ENCODE measurements around the gene CDHR5. TPM values are rescaled to one million over a fixed set of nuclear protein-coding genes. Genes with fewer than 3 reads are reported as not detected.

Gene CDHR5
- total RNA-seq, 8 experiments from 2014 or later: 0.31 to 1.3 (median 0.51) TPM

DNA sequence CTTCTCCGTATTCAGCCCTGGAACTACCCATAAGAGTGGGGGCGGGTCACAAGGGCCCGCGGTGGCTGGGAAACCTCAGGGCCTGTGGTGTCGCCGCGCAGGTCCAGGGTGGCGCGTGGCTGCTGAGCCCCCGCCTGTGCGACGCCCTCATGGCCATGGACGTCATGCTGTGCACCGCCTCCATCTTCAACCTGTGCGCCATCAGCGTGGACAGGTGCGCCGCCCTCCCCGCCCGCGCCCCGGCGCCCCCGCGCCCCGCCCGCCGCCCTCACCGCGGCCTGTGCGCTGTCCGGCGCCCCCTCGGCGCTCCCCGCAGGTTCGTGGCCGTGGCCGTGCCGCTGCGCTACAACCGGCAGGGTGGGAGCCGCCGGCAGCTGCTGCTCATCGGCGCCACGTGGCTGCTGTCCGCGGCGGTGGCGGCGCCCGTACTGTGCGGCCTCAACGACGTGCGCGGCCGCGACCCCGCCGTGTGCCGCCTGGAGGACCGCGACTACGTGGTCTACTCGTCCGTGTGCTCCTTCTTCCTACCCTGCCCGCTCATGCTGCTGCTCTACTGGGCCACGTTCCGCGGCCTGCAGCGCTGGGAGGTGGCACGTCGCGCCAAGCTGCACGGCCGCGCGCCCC is 14.7 kb upstream of the CDHR5 start:
- in situ Hi-C loops (cut with MboI; ENCODE audit: low pct_unique_long_range_greater_than_20kb in 2 of 9, low sequenced_read_pairs in 9 of 9, unreplicated experiment in 9 of 9): no loop called here
- peak in 7 of 8 experiments; percentile 2 to 64 (median 12) for ATAC-seq (replicated peaks in 6 of 8)
- H3K27ac ChIP-seq: peak overlapping the region in 1 of 2 donors; percentile 34
- 14 to 100% methylated on average over 1 to 8 of the region's 80 CpGs; no CpG with 5 or more reads in 8 of the 10 experiments for WGBS, 10 experiments
- peak overlapping the region in 1 of 5 donors; percentile 5 for H3K4me3 ChIP-seq
- peaks cover 32 to 36% of the 10 kb centered on the region in 2 donors for H3K4me1 ChIP-seq (replicated peaks in 1 of 2)

DNA sequence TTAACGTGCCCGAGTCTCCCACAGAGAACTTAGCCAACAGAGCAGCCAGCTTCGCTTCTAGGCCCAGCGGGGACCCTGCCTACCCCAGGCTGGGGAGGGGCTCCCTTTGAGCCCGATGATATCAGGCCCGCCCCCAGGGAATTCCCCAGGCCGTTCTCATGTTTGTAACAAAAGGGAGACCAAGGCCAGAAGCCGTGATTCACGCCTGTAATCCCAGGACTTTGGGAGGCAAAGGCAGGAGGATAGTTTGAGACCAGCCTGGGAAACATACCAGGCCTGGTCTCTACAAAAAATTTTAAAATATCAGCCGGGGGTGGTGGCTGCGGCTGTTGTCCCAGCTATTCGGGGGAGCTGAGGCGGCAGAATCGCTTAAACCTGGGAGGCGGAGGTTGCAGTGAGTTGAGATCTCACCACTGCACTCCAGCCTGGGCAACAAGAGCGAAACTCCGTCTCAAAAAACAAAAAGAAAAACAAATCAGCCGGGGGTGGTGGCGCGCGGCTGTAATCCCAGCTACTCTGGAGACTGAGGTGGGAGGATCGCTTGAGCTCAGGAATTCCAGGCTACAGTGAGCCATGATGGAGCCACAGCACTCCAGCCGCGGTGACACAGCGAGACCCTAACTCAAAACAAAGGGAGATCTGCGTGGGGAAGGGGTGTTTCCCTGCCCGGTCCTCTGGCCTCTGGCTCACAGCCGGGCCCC is 14.0 kb upstream of the CDHR5 start:
- Histone ChIP-seq H3K27ac (peak overlapping the region in 1 of 2 donors; percentile 34), H3K4me1 (replicated peaks in 1 of 2) (peaks cover 32 to 36% of the 10 kb centered on the region in 2 donors), H3K4me3 (peak overlapping the region in 1 of 5 donors; percentile 5)
- ATAC-seq (replicated peaks in 6 of 8): peak in 6 of 8 experiments; percentile 6 to 35 (median 25)
- in situ Hi-C loops (cut with MboI; ENCODE audit: low pct_unique_long_range_greater_than_20kb in 2 of 9, low sequenced_read_pairs in 9 of 9, unreplicated experiment in 9 of 9): no loop called here
- WGBS, 10 experiments: 0 to 82% (median 20%) methylated on average over 1 to 15 of the region's 28 CpGs; no CpG with 5 or more reads in 1 of the 10 experiments

DNA sequence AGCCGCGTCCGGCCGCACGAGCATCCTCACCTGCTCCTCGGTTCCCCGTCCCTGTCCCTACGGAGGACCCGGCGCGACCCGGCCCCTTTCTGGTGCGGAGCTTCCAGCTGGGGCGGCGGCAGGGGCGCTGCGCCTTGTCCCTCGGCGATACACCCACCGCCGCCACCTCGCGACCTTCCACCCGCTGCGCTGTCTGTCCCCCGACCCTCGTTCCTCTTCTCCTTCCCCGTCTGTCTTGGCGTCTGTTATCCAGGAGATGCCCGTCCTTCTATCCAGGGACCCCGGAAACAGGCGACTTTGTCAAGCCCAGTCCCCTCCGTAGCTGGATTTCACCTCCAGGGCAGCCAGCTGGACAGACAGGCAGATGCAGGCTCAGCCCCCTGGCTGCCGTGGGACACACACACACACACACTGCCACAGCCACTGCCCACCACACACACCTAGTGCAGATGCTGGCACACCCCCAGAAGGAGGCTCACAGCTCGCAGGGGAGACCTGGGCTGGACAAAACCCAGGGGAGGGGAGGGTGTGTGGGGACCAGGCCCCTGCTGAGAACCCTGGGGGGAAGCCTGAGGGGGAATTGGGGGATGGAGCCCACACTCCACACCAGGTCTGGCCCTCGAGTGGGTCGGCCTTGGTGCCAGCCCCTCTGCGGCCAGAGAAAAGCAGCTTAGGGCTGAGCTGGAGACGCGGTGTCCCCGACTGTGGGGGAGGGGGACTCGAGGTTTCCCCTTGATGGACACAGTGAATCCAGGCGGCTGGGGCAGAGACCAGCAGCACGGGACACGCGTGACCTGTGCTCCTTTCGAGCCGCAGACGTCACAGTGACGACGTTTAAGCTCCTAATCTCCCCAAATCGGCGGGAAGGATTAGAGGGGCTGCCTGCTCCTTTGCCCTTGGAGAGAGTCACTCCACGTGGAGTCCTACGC is 13.1 kb upstream of the CDHR5 start:
- no peak overlapping the region for H3K27ac ChIP-seq
- peak in 1 of 8 experiments; percentile 24 for ATAC-seq (replicated peaks in 6 of 8)
- peak overlapping the region in 2 of 5 donors; percentile 7 to 8 for H3K4me3 ChIP-seq
- H3K4me1 ChIP-seq (replicated peaks in 1 of 2): peaks cover 32 to 36% of the 10 kb centered on the region in 2 donors
- WGBS, 10 experiments: 10 to 80% (median 25%) methylated on average over 1 to 22 of the region's 55 CpGs; no CpG with 5 or more reads in 6 of the 10 experiments
- in situ Hi-C loops (cut with MboI; ENCODE audit: low pct_unique_long_range_greater_than_20kb in 2 of 9, low sequenced_read_pairs in 9 of 9, unreplicated experiment in 9 of 9): no loop called here

DNA sequence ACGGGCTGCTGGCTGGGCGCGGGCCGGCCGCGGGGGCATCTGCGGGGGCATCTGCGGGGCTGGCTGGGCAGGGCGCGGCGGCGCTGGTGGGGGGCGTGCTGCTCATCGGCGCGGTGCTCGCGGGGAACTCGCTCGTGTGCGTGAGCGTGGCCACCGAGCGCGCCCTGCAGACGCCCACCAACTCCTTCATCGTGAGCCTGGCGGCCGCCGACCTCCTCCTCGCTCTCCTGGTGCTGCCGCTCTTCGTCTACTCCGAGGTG is 12.5 kb upstream of the CDHR5 start:
- in situ Hi-C loops (cut with MboI; ENCODE audit: low pct_unique_long_range_greater_than_20kb in 2 of 9, low sequenced_read_pairs in 9 of 9, unreplicated experiment in 9 of 9): no loop called here
- H3K27ac ChIP-seq: no peak overlapping the region
- H3K4me1 ChIP-seq (replicated peaks in 1 of 2): peaks cover 32 to 36% of the 10 kb centered on the region in 2 donors
- H3K4me3 ChIP-seq: peak overlapping the region in 2 of 5 donors; percentile 7 to 8
- WGBS, 10 experiments: 5% methylated on average over 4 of the region's 34 CpGs; no CpG with 5 or more reads in 9 of the 10 experiments
- peak in 3 of 8 experiments; percentile 2 to 7 (median 4) for ATAC-seq (replicated peaks in 6 of 8)

DNA sequence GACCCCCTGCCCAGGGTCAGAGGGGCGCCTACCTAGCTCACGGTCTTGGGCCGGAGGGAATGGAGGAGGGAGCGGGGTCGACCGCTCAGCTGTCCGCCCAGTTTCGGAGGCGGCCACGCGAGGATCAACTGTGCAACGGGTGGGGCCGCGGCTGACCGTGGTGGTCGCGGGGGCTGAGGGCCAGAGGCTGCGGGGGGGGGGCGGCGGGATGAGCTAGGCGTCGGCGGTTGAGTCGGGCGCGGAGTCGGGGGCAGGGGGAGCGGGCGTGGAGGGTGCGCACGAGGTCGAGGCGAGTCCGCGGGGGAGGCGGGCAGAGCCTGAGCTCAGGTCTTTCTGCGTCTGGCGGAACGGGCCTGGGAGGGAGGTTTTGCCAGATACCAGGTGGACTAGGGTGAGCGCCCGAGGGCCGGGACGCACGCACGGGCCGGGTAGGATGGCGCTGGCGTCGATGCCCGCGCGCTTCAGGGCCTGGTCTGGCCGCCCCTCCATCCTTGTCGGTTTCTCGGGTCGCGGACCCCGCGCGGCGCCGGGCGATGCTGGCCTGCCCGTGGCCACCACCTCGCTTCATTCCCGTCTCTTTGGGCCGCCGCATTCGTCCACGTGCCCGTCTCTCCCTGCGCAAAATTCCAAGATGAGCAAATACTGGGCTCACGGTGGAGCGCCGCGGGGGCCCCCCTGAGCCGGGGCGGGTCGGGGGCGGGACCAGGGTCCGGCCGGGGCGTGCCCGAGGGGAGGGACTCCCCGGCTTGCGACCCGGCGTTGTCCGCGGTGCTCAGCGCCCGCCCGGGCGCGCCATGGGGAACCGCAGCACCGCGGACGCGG is 12.0 kb upstream of the CDHR5 start, which contains the start of gene DRD4:
DRD4 (plus strand) TSS at position 759 of the 822 bp plus-strand sequence; CDS start at position 795, 36 bp downstream.
- H3K4me1 ChIP-seq (replicated peaks in 1 of 2): peaks cover 32 to 36% of the 10 kb centered on the region in 2 donors
- in situ Hi-C loops (cut with MboI; ENCODE audit: low pct_unique_long_range_greater_than_20kb in 2 of 9, low sequenced_read_pairs in 9 of 9, unreplicated experiment in 9 of 9): no loop called here
- no peak within 1 kb of the TSS for H3K27ac ChIP-seq
- ATAC-seq (replicated peaks in 6 of 8): peak; percentile 21 to 64 (median 40)
- WGBS, 10 experiments: 0% methylated on average over 4 of the region's 100 CpGs; no CpG with 5 or more reads in 9 of the 10 experiments
- H3K4me3 ChIP-seq: peak within 1 kb of the TSS in 2 of 5 donors; percentile 7 to 8

DNA sequence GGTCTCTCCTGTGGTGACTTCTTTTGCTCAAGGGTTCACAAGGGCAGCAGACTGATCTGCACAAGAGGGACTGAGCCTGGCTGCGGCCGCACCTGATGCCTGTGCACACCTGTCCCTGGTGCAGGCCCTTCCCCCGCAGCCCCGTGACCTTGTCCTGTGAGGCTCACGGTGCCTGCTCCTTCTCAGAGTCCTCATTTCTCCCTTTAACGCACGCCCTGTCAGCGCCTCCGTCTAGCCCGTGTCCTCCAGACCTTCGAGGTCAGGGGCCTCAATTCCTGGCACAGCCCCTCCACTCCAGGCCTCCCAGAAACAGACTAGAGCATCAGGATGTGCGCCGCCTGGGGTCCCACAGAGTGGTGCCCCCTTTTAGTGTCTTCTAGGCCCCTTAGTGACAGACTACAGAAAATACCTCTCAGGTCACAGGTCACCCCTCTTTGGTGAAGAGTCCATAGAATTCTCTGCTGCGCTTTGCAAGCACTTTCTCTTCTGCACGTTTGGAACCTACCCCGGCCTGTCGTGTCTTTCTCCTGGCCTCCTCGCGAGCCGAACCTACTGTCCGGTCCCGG is 11.3 kb upstream of the CDHR5 start:
- ATAC-seq (replicated peaks in 6 of 8): no peak
- H3K4me1 ChIP-seq (replicated peaks in 1 of 2): peaks cover 32 to 36% of the 10 kb centered on the region in 2 donors
- in situ Hi-C loops (cut with MboI; ENCODE audit: low pct_unique_long_range_greater_than_20kb in 2 of 9, low sequenced_read_pairs in 9 of 9, unreplicated experiment in 9 of 9): no loop called here
- 50 to 80% (median 65%) methylated on average over 1 to 10 of the region's 22 CpGs; no CpG with 5 or more reads in 3 of the 10 experiments for WGBS, 10 experiments
- no peak overlapping the region for H3K27ac ChIP-seq
- H3K4me3 ChIP-seq: no peak overlapping the region

DNA sequence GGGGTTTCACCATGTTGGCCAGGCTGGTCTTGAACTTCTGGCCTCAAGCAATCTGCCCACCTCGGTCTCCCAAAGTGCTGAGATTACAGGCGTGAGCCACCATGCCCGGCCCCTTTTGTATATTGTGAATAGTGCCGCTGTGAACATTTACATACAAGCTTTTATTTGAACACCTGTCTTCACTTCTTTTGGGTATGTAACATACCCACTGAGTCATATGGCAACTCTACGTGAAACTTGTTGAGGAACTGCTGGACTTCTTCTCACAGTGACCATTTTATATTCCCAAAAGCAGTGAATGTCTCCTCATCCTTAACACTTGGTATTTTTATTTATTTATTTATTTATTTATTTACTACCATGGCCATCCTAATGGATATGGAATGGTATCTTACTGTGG is 6.1 kb upstream of the CDHR5 start:
- in situ Hi-C loops (cut with MboI; ENCODE audit: low pct_unique_long_range_greater_than_20kb in 2 of 9, low sequenced_read_pairs in 9 of 9, unreplicated experiment in 9 of 9): no loop called here
- no peak for ATAC-seq (replicated peaks in 6 of 8)
- H3K27ac ChIP-seq: no peak overlapping the region
- 43 to 100% (median 93%) methylated on average over 1 to 5 of the region's 5 CpGs; no CpG with 5 or more reads in 2 of the 10 experiments for WGBS, 10 experiments
- H3K4me1 ChIP-seq (replicated peaks in 1 of 2): peaks cover 3 to 4% of the 10 kb centered on the region in 2 donors
- no peak overlapping the region for H3K4me3 ChIP-seq

DNA sequence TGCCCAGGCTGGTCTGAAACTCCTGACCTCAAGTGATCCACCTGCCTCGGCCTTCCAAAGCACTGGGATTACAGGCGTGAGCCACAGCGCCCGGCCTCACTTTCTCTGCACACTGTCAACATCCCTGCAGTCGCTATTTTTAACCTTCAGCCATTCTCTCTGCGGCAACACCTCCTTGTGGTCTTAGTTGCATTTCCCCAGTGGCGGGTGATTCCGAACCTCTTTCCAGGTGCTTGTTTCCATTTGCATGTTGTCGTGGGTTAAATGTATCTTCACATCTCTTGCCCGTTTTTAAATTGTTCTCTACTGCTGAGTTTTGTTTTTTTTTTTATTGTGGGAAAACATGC is 4.5 kb upstream of the CDHR5 start:
- no peak for ATAC-seq (replicated peaks in 6 of 8)
- in situ Hi-C loops (cut with MboI; ENCODE audit: low pct_unique_long_range_greater_than_20kb in 2 of 9, low sequenced_read_pairs in 9 of 9, unreplicated experiment in 9 of 9): no loop called here
- no peak overlapping the region for H3K4me3 ChIP-seq
- H3K4me1 ChIP-seq (replicated peaks in 1 of 2): peaks cover 4 to 16% of the 10 kb centered on the region in 2 donors
- no peak overlapping the region for H3K27ac ChIP-seq
- 33 to 100% (median 66%) methylated on average over 1 to 10 of the region's 10 CpGs for WGBS, 10 experiments

DNA sequence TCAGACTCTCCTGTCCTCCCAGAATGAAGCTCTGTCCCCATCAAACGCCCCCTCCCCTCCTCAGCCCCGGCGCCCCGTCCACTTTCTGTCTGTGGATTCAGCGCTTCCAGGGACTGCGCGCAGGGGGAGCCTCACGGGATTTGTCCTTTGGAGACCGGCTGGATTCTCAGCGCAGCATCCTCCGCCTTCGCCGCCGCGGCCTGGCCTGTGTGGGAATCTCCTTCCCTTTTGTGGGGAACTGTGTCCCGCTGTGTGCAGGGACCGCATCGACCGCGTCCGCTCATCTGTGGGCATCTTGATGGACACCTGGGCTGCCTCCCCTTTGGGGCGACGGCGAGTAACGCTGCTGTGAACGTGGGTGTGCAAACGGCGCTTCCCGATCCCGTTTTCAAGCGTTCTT is 3.3 kb upstream of the CDHR5 start:
- Histone ChIP-seq H3K4me1 (replicated peaks in 1 of 2) (peaks cover 4 to 16% of the 10 kb centered on the region in 2 donors), H3K27ac (no peak overlapping the region), H3K4me3 (no peak overlapping the region)
- WGBS, 10 experiments: 0 to 100% (median 81%) methylated on average over 2 to 8 of the region's 31 CpGs; no CpG with 5 or more reads in 6 of the 10 experiments
- in situ Hi-C loops (cut with MboI; ENCODE audit: low pct_unique_long_range_greater_than_20kb in 2 of 9, low sequenced_read_pairs in 9 of 9, unreplicated experiment in 9 of 9): no loop called here
- ATAC-seq (replicated peaks in 6 of 8): no peak

DNA sequence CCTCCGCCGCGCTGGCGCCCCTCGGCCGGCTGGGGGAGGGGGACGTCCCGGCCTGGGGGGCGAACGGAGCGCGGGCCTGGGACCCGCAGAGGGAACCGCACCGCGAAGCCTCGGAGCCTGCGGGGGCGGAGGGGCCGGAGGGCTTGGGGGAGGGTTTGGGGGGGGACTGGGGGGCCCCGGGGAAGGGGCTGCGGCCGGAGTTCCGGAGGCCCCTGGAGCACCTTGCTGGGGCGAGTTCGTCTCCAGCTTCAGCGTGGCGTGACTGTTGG is 2.5 kb upstream of the CDHR5 start:
- Histone ChIP-seq H3K27ac (no peak overlapping the region), H3K4me1 (replicated peaks in 1 of 2) (peaks cover 4 to 16% of the 10 kb centered on the region in 2 donors), H3K4me3 (no peak overlapping the region)
- in situ Hi-C loops (cut with MboI; ENCODE audit: low pct_unique_long_range_greater_than_20kb in 2 of 9, low sequenced_read_pairs in 9 of 9, unreplicated experiment in 9 of 9): no loop called here
- ATAC-seq (replicated peaks in 6 of 8): no peak
- WGBS, 10 experiments: 20% methylated on average over 2 of the region's 28 CpGs; no CpG with 5 or more reads in 9 of the 10 experiments

DNA sequence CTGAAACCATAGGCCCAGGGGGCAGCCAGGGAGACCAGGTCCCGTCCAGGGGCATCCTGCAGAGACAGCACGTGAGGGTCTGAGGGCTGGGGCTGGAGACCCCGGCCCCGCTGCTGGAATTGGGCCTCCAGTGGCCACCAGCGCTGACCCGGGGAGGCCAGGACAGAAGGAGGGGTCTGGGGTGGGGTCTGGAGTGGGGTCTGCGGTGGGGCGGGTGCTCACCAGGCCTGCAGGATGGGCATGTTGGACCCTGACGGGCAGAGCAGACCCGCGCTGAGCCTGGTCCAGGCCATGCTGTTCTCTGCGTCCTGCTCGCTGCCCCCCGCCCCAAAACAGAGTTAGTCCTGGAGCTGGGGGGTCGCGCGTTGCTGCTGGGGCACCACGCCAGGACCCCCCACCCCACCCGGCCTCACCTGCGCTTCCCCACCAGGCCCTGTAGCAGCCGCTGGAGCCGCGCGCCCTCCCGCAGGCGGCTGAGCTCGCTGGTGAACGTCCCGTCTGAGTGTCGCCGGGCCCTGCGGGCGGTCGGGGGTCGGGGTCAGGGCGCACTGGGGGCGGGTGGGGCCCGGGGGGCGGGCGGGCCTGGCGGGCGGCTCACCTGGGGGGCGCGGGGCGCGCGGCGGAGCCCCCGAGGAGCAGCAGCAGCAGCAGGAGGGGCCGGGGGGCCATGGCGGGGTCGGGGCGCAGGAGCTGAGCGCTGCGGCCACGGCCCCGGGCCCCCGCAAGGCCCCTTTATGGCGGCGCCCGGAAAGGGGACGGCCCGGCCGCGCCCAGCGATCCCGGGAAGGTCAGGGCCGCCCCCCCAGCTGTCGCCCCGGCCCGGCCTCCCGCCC is 1.9 kb upstream of the CDHR5 start, which contains the start of gene SCT:
SCT (minus strand) TSS at position 707 of the 833 bp plus-strand sequence; CDS start at position 669, 38 bp downstream.
- in situ Hi-C loops (cut with MboI; ENCODE audit: low pct_unique_long_range_greater_than_20kb in 2 of 9, low sequenced_read_pairs in 9 of 9, unreplicated experiment in 9 of 9): no loop called here
- H3K4me3 ChIP-seq: no peak within 1 kb of the TSS

More for the DNA sequence above, 1.9 kb upstream of the CDHR5 start, which contains the start of gene SCT:
- H3K27ac ChIP-seq: no peak within 1 kb of the TSS
- no CpG with 5 or more reads among the region's 72 CpGs for WGBS, 10 experiments
- ATAC-seq (replicated peaks in 6 of 8): peak in 2 of 8 experiments; percentile 4 to 10
- peaks cover 4 to 16% of the 10 kb centered on the region in 2 donors for H3K4me1 ChIP-seq (replicated peaks in 1 of 2)
